GM18498 (cell line): ENCODE measurements around the gene BMPR1B.
"Not testable (repeated sequence)": the region's sequence is repeated elsewhere in the genome, so short reads cannot be mapped to it uniquely, and the experiment has no call there.

Experiments
- ATAC-seq: cut with Tn5 transposase; IDR thresholded peaks from one replicate; pipeline ENCODE4 v1.9.1; 2021; ENCODE audit warnings: mild to moderate bottlenecking, moderate library complexity; ENCODE audit not compliant: unreplicated experiment

Gene BMPR1B

DNA sequence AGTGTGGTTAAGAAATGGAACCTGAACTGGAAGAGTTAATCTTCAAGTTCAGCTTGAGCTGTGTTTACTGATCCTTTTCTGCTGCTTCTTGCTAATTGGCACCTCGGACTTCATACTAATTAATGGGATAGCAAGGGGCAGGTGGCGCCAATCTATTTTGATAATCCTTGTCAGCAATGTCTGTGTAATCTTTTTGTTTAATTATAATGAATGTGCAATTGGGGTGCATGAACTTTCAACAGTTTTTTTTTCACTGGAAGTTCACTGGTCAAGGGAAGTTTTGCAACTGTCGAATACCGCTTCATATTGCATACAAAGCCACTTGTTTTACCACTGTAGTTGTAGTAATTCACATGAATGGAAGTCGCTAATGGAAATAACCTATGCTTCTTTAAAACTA lies 261.0 kb downstream of the BMPR1B start:
- no peak for ATAC-seq

DNA sequence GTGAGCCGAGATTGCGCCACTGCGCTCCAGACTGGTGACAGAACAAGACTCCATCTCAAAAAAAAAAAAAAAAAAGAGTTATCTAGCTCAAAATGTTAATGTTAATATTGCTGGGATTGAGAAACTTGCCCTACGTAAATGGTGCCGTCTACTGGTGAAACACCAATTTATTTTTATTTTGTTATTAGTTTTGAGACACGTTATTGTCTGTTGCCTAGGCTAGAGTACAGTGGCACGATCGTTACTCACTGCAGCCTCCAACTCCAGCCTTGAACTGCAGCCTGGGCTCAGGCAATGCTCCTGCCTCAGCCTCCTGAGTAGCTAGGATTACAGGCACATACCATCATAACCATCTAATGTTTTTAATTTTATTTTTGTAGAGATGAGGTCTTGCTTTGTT lies 262.8 kb downstream of the BMPR1B start:
- ATAC-seq, result no peak

DNA sequence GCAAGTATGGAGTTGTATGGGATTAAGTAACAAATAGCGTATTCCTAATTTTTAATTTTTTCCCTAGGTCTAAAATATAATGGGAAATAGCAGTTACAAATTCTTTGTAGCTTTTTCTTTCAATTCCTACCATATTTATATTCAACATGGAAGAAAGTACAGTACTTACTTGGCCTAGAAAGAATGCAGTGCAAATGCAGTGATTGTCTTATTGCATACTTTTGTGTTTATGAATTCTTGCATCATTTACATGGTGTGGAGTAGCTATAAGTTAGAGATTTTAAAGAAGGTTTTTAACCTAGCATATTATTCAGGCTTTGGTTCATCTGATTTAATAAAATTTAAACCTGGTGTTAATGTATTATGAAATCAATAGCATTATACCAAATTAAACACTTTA lies 263.3 kb downstream of the BMPR1B start:
- no peak for ATAC-seq

DNA sequence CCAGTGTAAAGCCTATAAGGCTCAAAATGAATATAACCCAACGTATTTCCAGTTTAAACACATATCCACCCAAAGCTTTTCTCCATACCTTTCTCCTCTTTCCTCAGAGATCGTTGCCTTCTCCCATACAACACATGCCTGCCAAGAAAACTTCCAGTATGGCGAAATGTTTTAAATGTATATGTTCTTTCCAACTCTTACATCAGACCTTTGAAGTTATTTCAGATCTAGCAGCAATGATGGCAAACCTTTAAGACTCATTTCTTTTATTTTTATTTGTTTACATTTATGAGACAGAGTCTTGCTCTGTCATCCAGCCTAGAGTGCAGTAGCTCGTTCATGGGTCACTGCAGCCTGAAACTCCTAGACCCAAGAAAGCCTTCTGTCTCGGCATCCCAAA lies 265.4 kb downstream of the BMPR1B start:
- ATAC-seq, result no peak

DNA sequence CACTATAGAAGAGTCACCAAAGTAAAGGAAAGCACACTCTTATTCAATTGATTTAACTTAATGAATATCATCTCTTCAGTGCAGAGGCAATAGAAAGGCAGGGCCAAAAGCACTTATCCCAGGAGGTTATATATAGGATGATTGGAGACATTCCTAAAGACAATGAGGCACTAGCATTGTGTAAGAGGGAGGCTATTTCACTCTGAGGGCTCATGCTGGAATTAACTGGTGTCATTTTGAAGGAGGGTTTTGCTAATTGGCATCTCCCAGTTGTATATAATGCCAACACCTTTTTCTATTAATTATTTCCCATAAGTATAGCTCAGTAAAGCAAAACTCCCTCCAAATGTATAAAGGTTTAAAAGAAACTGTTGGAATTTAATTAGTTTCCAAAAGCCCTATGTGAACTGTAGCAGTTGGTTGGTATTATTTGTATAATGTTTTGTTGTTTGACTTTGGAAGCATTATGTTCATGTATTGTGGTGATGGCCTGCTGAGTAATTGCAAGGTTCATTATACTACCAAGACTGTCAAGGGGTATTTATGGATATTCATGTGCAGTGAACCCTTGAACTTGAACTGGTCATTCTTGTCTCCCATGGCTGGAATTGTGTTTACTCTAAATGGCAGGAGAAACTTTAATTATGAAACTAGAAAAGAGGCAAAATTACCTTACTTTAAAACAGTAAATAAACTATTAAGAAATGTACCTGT lies 270.3 kb downstream of the BMPR1B start:
- ATAC-seq, result no peak

DNA sequence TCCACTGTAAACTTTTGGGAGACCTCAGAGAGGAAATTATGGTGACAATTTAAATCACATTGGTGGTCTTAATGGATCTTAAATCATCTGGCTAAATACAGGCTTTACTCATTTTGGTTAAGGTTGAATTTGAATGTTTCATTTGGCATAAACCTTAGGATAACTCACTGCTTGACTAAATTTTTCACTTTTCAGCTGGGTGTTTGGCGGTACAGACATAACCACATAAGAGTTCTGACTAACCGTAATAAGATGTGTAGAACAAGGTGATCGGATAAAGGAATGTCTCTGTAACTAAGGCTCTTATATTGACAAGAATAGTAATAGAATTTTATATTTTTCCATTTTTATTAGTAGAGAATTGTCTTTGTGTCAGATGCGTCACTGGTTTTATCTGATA lies 281.0 kb downstream of the BMPR1B start:
- ATAC-seq, result no peak

DNA sequence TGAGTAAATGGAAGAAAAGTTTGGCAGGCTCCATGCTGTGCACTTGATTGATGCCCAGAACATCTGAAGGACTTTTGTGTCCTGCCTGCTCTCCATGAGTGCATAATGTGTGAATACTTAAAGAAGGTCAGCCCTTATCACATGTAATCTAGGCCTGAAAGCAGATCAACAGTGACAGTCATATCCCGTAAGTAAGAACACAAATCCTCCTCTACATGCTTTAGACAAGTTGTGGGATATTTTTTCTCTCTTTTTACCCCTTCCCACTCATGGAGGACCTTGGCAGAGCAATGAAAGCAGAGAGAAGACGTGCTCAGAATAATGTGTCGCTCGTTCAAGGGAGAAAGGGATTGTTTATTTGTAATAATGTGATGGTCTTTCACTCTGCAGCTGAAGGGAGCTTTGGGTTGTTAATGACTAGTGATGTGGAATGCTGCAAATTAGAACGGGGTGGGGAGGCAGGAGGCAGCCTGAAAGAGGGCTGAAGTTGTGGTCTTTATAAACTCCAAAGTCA lies 286.6 kb downstream of the BMPR1B start:
- ATAC-seq, result no peak

DNA sequence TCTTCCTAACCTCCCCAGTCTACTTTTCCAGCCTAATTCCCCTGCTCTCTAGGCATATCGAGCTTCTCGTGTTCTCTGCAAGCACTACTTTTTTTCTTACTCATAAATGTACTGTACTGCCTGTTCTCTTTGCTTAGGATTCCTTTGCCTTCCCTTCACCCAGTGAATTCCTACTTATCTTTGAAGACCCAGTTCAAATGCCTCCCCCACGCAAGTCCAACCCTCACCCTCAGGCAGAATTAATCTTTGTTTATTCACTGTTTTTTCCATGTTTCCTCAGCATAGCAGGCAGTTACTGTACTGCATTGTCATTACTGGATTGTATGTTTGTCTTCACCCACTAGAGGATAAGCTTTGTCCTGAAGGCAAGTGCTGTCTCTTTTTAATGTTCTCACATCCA lies 287.7 kb downstream of the BMPR1B start:
- ATAC-seq, result no peak

DNA sequence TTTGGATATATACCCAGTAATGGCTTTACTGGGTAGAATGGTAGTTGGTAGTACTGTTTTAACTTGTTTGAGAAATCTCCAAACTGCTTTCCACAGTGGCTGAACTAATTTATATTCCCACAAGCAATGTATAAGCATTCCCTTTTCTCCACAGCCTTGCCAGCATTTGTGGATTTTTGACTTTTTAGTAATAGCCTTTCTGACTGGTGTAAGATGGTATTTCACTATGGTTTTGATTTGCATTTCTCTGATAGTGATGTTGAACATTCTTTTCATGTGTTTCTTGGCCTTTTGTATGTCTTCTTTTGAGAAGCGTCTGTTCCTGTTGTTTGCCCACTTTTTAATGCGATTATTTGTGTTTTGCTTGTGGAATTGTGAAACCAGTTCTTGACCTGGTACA lies 290.5 kb downstream of the BMPR1B start:
- ATAC-seq, result no peak

DNA sequence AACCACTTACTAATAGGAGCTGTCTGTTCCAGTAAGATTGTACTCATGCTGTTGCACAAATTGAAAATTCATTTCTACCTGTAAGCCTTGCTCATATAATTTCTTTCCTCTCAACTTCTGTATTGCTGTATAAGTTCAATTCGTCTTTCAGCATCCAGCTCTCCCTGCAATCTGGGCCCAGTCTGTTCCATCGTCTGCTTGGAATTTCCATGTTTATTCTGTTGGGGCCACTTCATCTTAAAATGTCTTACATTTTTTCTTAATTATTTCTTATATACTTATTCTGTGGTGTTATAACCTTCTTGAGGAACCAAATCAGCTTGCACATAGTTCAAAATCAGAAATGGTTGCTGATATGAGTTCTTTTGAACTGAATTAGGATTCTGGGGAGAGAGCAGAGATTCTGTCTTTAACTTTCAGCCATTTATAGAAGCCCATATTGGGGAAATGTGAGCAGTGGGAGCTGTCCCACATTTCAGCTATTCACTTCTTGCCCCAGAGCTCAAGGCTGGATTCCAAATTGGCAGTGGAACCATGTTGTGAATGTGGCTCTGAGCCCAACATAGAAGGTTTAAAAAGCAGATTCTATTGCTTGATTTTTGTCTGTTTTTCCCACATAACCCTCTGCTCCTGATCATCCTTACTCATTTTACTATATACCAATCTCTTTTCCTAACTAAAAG lies 291.9 kb downstream of the BMPR1B start:
- no peak for ATAC-seq

DNA sequence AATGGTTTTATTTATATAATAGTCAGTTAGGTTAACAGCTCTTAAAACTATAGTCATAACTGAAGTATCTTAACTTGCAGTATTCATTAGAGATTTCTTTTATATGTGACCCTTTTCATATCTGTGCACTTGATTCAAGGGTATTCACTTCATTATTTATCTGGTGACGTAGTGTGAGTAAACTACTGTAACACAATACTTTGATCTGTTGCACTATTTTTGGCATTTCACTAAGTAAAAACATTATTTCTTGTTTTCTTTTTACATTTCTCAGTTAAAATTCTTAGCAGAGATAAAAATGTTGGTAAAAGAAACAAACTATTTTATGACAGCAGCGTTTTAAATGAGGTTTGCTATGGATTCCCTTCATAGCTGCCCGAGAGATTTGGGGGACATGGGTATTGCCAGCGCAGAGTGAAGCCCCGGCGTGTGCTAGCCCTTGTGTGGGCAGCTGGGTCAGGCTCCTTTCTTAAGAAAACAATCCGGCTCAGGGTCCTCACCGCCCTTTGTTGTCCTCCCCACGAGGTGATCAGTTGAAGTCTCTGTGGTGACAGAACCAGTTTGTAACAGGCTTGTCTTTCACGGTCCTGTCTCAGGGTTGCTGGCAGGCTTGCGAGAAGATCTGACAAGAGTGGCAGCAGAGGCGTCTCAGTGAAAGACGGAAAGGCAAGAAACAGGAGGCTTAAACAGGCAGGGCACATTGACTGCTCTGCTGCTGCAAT lies 293.4 kb downstream of the BMPR1B start:
- ATAC-seq, result no peak

DNA sequence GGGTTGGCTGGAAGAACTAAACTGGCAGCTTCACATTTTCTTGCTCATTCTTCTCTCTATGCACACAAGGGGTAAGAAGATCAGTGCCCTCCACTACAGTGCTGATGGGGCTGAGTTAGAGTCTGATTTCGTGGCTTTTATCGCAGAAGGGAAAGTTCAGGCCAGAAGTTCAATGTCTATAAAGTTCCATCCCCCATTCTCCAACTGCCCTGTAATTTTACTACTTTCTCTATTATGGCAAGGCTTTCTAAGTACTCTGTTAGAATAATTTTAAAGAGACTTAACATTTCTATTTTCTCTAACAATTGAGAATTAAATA lies 293.9 kb downstream of the BMPR1B start:
- no peak for ATAC-seq

DNA sequence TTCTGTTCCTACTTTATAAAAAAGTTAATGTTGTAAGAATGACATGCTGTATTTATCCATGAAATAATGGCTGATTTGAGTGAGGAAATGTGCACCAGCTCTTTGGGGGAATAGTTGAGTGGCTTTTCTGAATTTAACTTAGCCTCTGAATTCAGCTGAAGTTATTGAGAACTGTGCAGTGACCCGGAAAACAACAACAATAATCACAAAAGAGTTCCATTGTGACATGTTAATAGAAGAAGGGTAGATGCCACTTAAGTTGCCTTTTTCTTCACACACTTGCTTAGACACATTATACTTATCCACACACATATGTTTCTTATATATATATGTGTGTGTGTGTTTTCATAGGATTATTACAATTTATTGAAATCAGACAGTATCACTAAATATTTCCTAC lies 301.2 kb downstream of the BMPR1B start:
- ATAC-seq, result no peak

DNA sequence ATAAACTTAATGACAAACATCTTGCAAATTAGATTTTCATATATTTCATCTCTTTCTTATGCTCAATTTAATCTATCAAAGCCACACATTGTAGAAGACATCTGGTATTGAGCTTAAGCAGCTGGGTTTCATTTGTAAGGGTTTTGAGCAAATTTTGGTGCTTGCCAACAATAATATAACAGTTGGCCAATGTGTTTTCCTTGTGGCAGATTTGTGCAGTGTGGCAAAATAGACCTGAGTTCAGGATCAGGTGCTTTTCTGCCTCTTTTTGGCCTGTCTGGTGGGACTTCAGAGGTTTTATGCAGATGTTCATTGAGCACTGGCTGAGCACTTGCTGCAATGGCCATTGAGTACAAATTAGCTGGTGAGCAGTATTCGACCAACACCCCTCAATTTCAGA lies 301.9 kb downstream of the BMPR1B start:
- no peak for ATAC-seq

DNA sequence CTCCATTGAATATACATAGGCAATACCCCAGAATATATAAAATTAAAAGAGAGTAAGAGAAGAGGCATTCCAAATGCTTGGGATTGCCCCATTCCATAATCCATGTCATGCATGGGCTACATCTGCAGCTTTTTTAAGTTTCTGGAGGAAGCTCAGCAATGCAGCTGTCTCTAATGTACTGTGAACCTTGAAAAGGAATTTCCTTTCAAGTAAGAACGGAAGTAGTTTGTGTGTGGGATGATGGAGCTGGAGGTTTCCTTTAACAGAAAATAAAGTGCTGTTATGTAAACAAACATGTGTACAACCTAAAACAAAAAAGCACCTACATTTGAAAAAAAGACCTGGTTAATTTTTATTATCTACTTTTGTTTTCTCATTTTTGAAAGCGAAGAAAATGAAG lies 303.5 kb downstream of the BMPR1B start:
- ATAC-seq, result no peak

DNA sequence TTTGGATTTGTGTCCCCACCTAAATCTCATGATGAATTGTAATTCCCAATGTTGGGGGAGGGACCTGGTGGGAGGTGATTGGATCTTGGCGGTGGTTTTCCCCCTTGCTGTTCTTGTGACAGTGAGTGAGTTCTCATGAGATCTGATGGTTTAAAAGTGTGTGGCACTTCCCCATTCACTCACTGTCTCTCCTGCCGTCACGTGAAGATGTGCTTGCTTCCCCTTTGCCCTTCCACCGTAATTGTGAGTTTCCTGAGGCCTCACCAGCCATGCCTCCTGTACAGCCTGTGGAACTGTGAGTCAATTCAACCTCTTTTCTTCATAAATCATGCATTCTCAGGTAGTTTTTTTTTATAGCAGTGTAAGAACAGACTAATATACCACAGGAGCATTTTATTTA lies 304.0 kb downstream of the BMPR1B start:
- ATAC-seq, result not testable (repeated sequence)

DNA sequence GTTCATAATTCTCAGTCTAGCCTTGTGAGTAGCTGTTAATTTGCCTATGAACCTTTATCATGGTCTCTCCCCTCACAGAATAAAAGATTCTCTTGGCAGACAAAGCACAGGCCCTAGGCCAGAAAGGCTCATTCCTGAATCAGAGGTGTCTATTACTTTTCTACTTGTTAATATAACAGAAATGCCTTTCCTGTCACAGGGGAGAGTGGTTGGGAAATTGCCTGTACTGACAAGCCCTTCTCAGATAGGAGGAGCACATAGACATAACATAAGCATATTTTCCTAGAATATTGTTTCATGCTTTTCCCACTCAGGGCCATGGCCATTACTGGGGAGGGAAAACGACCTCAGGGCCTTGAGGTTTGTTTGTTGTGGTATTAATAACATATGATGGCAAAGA lies 308.3 kb downstream of the BMPR1B start:
- ATAC-seq, result no peak

DNA sequence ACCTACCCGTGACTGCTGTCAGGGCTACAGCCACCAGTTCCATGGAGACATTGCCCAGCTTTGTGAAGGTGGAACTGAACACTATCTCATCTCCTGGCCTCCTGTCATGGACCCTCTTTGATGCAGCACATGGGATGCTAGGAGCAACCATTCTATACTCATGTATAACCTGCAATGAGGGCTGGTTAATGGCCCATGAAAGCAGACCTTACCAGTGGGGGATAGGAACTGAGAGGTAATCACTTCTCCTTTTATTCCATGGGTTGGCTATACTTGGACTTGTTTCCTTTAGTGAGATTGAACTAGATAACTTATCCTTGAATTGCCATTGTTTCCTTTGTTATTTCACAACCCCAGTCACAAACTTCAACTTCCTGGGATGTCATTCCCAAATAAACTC lies 310.6 kb downstream of the BMPR1B start:
- ATAC-seq, result no peak

DNA sequence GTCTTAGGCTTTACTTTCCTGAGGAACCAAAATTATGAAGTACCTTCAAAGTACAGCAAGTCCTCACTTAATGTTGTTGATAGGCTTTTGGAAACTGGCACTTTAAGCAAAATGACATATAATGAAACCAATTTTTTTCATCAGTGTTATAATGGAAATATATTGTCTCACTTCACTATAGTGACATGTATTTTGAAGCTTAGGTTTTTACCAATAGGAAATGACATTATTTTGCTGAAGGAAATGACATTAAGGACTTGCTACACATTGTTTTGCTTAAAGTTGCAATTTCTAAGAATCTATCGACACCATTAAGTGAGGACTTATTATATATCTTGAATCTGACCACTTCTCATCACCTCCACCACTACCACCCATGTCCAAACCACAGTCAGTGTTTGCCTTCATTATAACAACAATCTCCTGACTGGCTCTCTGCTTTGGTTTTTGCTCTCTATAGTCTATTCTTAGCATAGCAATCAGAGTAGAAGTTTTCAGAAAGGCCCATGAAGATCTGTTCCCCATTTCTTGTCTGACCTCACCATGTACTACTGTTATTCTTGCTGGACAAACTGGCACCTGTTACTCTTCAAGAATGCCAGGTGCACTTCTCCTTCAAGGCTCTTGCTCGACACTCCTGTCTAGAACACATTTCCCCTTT lies 311.2 kb downstream of the BMPR1B start:
- no peak for ATAC-seq

DNA sequence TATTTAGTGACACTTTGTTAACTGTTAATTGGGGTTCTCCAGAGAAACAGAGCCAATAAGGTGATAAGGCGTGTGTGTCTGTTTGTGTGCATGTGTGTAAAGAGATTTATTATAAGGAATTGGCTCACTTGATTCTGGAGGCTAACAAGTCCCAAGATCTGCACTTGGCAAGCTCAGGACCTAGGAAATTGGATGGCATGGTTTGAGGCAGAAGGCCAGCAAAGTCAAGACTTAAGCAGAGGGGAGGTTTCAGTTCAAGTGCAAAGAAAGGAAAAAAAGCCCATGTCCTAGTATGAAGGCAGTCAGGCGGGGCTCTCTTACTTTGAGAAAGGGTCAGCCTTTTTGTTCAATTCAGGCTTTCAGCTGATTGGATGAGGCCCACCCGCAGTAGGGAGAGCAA lies 314.1 kb downstream of the BMPR1B start:
- no peak for ATAC-seq

DNA sequence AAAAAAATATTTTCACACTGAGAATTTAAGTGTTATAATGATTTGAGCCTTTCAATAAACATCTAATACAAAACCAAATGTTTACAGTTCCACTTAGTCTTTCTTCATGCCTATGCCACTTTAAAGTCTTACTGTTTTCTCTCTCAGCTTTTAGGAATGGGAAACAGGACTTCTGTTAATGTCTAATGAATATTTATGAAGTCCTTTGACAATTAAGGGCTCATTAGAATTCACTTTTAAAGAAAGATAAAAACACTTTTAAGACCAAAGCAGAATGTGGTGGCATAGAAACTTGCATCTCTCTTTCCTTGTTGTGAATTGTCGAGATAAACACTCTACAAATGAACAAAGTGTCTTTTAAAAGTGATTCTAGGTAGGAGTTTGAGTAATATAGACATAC lies 315.9 kb downstream of the BMPR1B start:
- ATAC-seq, result no peak

DNA sequence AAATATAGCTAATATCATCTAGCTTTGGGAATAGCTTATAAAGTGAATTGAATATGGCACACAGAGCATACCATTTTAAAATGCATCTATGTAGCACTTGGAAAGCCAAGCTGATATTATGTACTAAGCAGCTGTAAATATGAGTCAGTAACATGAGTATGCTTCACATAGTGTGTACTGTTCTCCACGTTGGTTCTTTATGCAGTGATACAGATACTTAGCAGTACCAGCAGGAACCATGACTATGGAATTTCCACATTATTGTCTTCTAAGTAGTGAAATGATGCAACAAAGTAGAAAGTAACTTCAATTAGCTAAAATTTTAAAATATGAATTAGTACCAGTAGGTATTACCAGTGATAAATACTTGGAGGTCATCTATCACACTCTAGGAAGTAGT lies 320.1 kb downstream of the BMPR1B start:
- ATAC-seq, result no peak
